Ishikawa (cell line): ENCODE measurements around the gene ACOXL.
A peak's percentile ranks its signal among the peaks of the same experiment; 100 is the strongest.

ENCODE experiments used
- CEBPB ChIP-seq: IDR thresholded peaks from 2 replicates; pipeline ENCODE4 v1.6.1; 2012
- CREB1 ChIP-seq: IDR thresholded peaks from 2 replicates; pipeline ENCODE4 v1.6.1; 2012; ENCODE audit warnings: low read depth
- EGR1 ChIP-seq: IDR thresholded peaks from 2 replicates; pipeline ENCODE4 v1.6.1; 2012
- EP300 ChIP-seq: IDR thresholded peaks from 2 replicates; pipeline ENCODE4 v1.6.1; 2012; ENCODE audit warnings: borderline replicate concordance
- FOXM1 ChIP-seq: IDR thresholded peaks from 2 replicates; pipeline ENCODE4 v1.6.1; 2012; ENCODE audit warnings: low read depth, borderline replicate concordance
- MAX ChIP-seq: IDR thresholded peaks from 2 replicates; pipeline ENCODE4 v1.6.1; 2012
- NFIC ChIP-seq: IDR thresholded peaks from 2 replicates; pipeline ENCODE4 v1.6.1; 2012
- RAD21 ChIP-seq: IDR thresholded peaks from 2 replicates; pipeline ENCODE4 v1.6.1; 2012; ENCODE audit warnings: low read depth
- REST ChIP-seq: IDR thresholded peaks from 2 replicates; pipeline ENCODE4 v1.6.1; 2012; ENCODE audit warnings: low read depth, mild to moderate bottlenecking
- TAF1 ChIP-seq: IDR thresholded peaks from 2 replicates; pipeline ENCODE4 v1.6.1; 2012; ENCODE audit warnings: low read depth, mild to moderate bottlenecking
- TCF12 ChIP-seq: IDR thresholded peaks from 2 replicates; pipeline ENCODE4 v1.6.1; 2012; ENCODE audit warnings: low read depth
- TEAD4 ChIP-seq: IDR thresholded peaks from 2 replicates; pipeline ENCODE4 v1.6.1; 2012
- USF1 ChIP-seq: IDR thresholded peaks from 2 replicates; pipeline ENCODE4 v1.6.1; 2012
- YY1 ChIP-seq: IDR thresholded peaks from 2 replicates; pipeline ENCODE4 v1.6.1; 2012; ENCODE audit warnings: low read depth
- ZBTB7A ChIP-seq: IDR thresholded peaks from 2 replicates; pipeline ENCODE4 v1.6.1; 2012; ENCODE audit warnings: low read depth

The ACOXL gene

GRCh38 chr2:110742412-110742811 is 10.0 kb downstream of the ACOXL start:
- TF ChIP-seq REST (no peak), CEBPB (no peak), TEAD4 (no peak), CREB1 (no peak), MAX (no peak), ZBTB7A (no peak), USF1 (no peak), TCF12 (no peak), TAF1 (no peak), EGR1 (no peak), NFIC (no peak), EP300 (no peak), RAD21 (no peak), YY1 (no peak)

GRCh38 chr2:110743600-110743999 is 11.2 kb downstream of the ACOXL start:
- TF ChIP-seq FOXM1 (no peak), EGR1 (no peak), USF1 (no peak), NFIC (no peak), RAD21 (no peak), TEAD4 (no peak), YY1 (no peak), MAX (no peak), CREB1 (no peak), EP300 (no peak), CEBPB (no peak), ZBTB7A (no peak), TAF1 (no peak)

GRCh38 chr2:110744429-110744828 is 12.1 kb downstream of the ACOXL start:
- TF ChIP-seq TAF1, result no peak
- TF ChIP-seq USF1, result 0 out of 2 replicates have a peak, but pooled peaks have one; percentile 31
- no peak for TF ChIP-seq EP300
- TF ChIP-seq FOXM1, result no peak

GRCh38 chr2:110745048-110745447 is 12.7 kb downstream of the ACOXL start:
- TF ChIP-seq MAX, result no peak
- no peak for TF ChIP-seq FOXM1
- no peak for TF ChIP-seq EP300
- no peak for TF ChIP-seq EGR1
- no peak for TF ChIP-seq NFIC
- TF ChIP-seq RAD21, result no peak

- TF ChIP-seq REST (no peak), MAX (no peak), TCF12 (no peak), FOXM1 (no peak), YY1 (no peak), EGR1 (no peak), RAD21 (no peak), CREB1 (no peak), NFIC (no peak), CEBPB (no peak), USF1 (no peak), TEAD4 (no peak), TAF1 (no peak), ZBTB7A (no peak), EP300 (no peak)
Observed at GRCh38 chr2:110746586-110747521, 14.5 kb downstream of the ACOXL start.
